Middle frontal gyrus (tissue), 1 donor: ENCODE measurements around the gene MGAT4D.
A peak's percentile ranks its signal among the peaks of the same experiment; 100 is the strongest.
"Not testable (repeated sequence)": the region's sequence is repeated elsewhere in the genome, so short reads cannot be mapped to it uniquely, and the experiment has no call there.

Source experiments
- DNase-seq: peaks from one replicate; pipeline ENCODE4 v3.0.0-alpha.2; 2015; ENCODE audit warnings: low spot score; ENCODE audit errors: extremely low spot score

MGAT4D gene

DNA sequence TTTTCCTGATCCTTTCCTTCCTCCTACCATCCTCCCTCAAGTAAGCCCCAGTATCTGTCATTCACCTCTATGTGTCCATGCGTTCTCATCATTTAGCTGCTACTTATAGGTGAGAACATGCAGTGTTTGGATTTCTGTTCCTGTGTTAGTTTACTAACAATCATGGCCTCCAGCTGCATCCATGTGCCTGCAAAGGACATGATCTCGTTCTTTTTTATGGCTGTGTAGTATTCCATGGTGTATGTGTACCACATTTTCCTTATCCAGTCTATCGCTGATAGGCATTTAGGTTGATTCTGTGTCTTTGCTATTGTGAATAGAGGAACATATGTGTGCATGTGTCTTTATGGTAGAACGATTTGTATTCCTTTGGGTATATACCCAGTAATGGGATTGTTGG, 53.7 kb downstream of the MGAT4D start:
- DNase-seq, result not testable (repeated sequence)

DNA sequence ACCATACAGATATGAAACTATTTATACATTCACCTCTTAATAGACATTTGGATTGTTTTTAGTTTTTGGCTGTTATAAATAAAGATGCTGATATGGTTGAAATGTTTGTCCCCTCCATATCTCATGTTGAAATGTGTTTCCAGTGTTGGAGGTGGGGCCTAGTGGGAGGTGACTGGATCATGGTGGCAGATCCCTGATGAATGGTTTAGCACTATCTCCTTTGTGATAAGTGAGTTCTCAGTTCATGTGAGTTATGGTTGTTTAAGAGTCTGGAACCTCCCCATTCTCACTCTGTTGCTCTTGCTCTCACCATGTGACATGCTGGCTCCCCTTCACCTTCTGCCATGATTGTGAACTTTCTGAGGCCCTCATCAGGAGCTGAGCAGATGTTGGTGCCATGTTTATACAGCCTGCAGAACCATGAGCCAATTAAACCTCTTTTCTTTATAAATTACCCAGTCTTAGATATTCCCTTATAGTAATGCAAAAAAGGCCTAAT, 58.4 kb downstream of the MGAT4D start:
- no peak for DNase-seq

DNA sequence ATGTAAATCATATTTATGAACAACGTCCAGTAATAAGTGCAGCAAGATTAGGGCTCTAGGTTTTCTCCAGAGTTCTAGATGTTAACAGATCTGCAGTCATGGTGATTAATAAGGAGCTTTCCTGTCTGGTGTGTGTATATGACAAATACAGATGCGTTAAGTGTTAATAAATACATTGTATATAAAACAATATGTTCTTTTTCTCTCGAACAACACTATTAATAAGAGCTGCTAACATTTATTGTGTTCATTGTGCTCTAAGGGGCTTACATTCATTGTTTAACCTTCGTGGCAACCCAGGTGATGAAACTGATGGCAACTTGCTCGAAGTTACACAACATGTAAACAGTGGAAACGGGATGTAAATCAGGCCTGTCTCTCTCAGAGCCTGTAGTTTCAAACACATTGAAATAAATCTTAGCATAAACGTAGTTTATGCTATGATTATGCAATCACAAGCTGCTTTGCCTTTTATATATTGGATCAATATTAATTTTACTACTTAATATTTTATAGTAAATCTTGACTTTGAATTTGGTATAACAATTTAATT, 70.1 kb downstream of the MGAT4D start:
- DNase-seq, result no peak

DNA sequence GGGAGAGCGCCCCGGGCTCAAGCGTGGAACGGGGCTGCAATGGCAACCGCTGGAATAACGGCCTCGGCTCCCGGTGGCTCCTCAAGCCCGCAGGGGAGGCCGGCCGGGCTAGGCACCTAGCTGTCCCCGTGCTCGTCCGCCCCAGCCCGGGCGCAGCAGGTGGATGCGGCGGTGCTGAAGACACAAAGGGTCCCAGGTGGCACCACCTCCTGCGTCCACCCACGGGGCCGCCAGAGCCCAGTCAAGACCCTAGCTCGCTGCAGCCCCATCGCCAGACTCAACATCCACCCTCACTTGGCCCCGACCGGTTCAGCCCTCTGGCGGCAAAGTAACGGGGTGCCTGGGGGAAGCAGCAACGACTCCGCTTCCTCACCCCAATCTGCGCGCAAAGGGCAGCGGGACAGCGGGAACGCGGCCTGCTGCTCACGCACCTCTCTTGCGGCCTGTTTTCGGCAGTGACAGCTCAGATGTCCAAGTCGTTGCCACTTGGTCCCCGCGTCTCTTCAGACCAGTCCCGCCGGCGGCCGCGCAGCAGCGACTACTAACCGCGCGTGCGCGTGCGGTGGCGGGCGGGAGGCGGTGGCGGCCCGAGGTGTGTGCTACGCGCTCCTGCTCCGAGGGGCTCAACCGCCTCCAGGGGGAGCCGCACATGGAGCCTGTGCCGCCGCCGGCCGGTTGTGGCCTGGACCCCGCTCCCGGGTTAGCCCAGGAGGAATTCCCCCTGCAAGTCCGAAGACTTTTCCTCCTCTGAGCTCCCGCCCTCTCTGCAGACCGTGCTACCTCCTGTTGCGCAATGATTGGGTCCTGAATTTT, 70.8 kb downstream of the MGAT4D start, which contains the start of gene CLGN:
CLGN (minus strand) TSS at position 543 of the 813 bp plus-strand sequence. CDS start 14,570 bp downstream, outside the sequence.
- peak; percentile 27 for DNase-seq

DNA sequence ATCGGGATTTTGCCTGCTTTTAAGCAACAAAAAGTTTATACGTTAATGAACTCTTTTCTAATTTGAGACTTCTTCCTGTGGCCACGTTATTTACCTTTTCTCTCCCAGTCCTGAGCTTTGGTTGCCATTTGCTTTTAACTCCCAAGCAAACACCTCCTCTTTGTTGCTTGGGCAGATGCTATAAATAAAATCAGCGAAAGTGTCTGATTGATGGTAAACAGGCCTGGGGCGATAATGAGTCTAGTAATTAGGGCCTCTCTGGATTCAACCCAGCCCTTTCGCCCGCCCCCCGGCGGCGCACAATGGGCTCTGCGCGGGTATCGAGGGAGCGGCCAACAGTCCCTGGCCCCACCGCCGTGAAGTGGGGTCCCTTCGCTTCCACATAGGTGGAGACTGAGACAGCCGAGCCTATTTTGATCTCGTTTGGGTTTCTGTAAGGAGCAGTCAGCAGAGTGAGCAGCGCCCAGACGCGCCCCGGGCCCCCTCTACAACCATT, 71.4 kb downstream of the MGAT4D start:
- DNase-seq, result no peak

DNA sequence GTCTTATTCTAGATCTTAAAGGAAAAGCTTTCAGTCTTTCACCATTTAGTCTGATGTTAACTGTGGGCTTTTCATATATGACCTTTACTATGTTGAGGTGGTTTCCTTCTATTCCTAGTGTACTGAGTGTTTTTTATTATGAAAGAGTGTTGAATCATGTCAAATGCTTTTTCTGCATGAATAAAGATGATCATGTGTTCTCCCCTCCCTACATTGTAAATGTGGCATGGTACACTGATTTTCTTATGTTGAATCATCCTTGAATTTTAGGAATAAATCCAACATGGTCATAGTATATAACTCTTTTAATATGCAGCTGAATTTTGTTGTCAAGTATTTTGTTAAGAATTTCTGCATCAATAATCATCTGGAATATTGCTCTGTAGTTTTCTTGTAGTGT, 75.0 kb downstream of the MGAT4D start:
- no peak for DNase-seq

DNA sequence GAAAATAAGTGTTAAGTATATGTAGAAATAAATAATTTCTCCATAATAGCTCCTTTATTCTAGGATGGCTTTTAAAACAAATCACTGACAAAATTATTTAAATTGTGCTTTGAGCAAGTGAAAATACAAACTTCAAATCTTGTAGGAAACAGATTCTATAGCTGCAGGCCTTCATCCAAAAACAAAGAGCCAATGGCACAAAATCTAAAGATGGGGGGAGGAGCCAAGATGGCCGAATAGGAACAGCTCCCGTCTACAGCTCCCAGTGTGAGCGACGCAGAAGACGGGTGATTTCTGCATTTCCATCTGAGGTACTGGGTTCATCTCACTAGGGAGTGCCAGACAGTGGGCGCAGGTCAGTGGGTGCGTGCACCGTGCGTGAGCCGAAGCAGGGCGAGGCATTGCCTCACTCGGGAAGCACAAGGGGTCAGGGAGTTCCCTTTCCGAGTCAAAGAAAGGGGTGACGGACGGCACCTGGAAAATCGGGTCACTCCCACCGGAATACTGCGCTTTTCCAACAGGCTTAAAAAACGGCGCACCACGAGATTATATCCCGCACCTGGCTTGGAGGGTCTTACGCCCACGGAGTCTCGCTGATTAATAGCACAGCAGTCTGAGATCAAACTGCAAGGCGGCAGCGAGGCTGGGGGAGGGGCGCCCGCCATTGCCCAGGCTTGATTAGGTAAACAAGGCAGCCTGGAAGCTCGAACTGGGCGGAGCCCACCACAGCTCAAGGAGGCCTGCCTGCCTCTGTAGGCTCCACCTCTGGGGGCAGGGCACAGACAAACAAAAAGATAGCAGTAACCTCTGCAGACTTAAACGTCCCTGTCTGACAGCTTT, 84.7 kb downstream of the MGAT4D start:
- not testable (repeated sequence) for DNase-seq

DNA sequence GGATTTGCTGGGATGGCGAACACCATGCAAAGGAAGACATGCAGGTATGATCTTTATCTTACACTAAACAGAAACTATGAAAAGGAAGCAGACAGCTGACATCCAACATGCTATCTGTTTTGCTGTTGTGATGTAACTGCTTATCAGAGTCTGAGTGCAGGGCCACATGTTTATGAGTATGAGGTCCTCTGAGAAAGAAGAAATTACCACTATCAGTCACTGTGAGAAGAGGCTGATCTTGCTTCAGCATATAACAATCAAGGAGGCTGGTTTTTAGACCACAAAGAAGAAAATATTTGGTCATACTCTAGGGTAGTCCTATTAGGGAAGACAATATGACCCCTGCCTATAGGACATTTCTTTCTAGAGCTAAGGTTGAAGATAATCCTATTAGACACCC, 89.1 kb downstream of the MGAT4D start:
- DNase-seq, result no peak

DNA sequence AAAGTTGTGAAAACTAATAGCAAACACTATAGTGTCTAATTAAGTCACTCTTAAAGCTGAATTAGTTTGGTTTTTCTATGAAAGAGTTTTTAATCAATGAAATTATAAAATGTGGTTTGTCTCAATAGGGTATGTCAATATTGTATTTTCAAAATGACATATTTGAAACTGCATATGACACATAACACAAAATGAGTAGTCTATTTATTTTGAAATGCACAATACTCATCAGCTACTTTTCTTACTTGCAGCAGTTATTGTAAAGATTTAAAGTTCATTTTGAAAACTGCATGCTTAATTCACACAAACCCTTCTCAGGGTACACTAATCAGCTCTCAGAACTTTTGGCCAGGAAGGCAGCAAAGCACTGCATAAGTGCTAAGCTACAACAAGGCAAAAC, 91.8 kb downstream of the MGAT4D start:
- DNase-seq, result no peak

DNA sequence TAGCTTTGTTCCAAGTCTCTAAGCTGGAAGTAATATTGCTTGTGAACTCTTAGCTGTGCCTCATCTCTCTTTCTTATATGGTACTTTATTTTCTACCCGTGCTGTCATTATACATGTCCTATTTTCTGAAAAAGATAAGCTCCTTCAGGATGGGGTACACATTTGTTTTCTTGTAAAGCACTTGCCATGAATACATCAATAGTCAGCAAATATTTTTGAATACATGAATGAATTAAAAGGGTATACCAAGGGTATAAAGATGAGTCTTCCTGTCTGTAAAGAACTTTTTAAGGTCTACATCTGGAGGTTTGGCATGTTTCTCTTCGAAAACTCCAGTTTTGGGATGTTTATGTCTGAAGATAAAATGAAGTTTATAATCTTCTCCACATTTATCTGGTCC, 98.0 kb downstream of the MGAT4D start:
- DNase-seq, result no peak

DNA sequence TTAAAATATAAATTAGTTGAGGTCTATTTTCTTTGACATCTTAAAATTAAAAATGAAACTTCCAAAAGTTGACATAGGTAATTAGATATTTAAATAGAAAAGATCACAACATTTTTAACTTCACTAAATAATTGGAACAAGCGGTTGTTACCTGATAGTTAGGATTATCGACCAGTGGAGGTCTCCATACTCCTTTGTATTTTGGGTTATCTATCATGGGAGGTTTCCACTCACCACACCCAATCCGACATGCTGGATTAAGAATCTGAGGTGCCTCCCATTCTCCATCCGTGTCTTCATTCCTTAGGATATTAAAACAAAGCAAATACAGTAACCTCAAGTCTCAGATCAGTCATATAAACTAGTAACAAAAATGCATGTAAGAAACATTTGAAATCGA, 102.4 kb downstream of the MGAT4D start:
- no peak for DNase-seq
